HEK293 (cell line): ENCODE measurements around the gene PFAS.

Experiments
- AEBP2 ChIP-seq: fragments of 450-650 bp; formaldehyde crosslinking; IDR thresholded peaks from 2 replicates; pipeline ENCODE4 v1.5.1; 2016; ENCODE audit warnings: missing biosample characterization, missing genetic modification characterization, borderline replicate concordance
- BCL6B ChIP-seq: fragments of 450-650 bp; formaldehyde crosslinking; IDR thresholded peaks from 2 replicates; pipeline ENCODE4 v1.5.1; 2017; ENCODE audit warnings: missing biosample characterization, missing genetic modification characterization
- EGR2 ChIP-seq: fragments of 450-650 bp; formaldehyde crosslinking; IDR thresholded peaks from 2 replicates; pipeline ENCODE4 v1.5.1; 2016; ENCODE audit warnings: low read depth, missing biosample characterization, missing genetic modification characterization
- GFI1B ChIP-seq: fragments of 450-650 bp; formaldehyde crosslinking; IDR thresholded peaks from 2 replicates; pipeline ENCODE4 v1.5.1; 2016; ENCODE audit warnings: missing biosample characterization, missing genetic modification characterization
- GLI2 ChIP-seq: fragments of 450-650 bp; formaldehyde crosslinking; IDR thresholded peaks from 2 replicates; pipeline ENCODE4; 2017; ENCODE audit warnings: missing biosample characterization, missing genetic modification characterization, low read depth, borderline replicate concordance
- KLF9 ChIP-seq: fragments of 450-650 bp; formaldehyde crosslinking; IDR thresholded peaks from 2 replicates; pipeline ENCODE4 v1.5.1; 2016; ENCODE audit warnings: missing biosample characterization, missing genetic modification characterization, low read depth
- RBAK ChIP-seq: fragments of 450-650 bp; formaldehyde crosslinking; IDR thresholded peaks from 2 replicates; pipeline ENCODE4 v1.5.1; 2016; ENCODE audit warnings: missing biosample characterization, missing genetic modification characterization
- SCRT2 ChIP-seq: fragments of 450-650 bp; formaldehyde crosslinking; IDR thresholded peaks from 2 replicates; pipeline ENCODE4 v1.5.1; 2016; ENCODE audit warnings: missing biosample characterization, missing genetic modification characterization
- ZBTB11 ChIP-seq: fragments of 450-650 bp; formaldehyde crosslinking; conservative IDR thresholded peaks from 2 replicates; pipeline ENCODE4 v1.5.1; 2016; ENCODE audit warnings: low read depth, missing biosample characterization, missing genetic modification characterization
- ZBTB20 ChIP-seq: fragments of 450-650 bp; formaldehyde crosslinking; IDR thresholded peaks from 2 replicates; pipeline ENCODE4 v1.5.1; 2016; ENCODE audit warnings: missing biosample characterization, missing genetic modification characterization
- ZBTB44 ChIP-seq: fragments of 450-650 bp; IDR thresholded peaks from 2 replicates; pipeline ENCODE4 v1.5.1; 2018; ENCODE audit warnings: missing biosample characterization, mild to moderate bottlenecking, missing genetic modification characterization
- ZFHX2 ChIP-seq: fragments of 450-650 bp; formaldehyde crosslinking; conservative IDR thresholded peaks from 2 replicates; pipeline ENCODE4 v1.5.1; 2016; ENCODE audit warnings: missing biosample characterization, missing genetic modification characterization
- ZFP37 ChIP-seq: fragments of 450-650 bp; formaldehyde crosslinking; IDR thresholded peaks from 2 replicates; pipeline ENCODE4 v1.5.1; 2016; ENCODE audit warnings: missing biosample characterization, missing genetic modification characterization
- ZNF132 ChIP-seq: fragments of 450-650 bp; formaldehyde crosslinking; IDR thresholded peaks from 2 replicates; pipeline ENCODE4 v1.5.1; 2017; ENCODE audit warnings: missing biosample characterization, missing genetic modification characterization, borderline replicate concordance
- ZNF140 ChIP-seq: fragments of 450-650 bp; formaldehyde crosslinking; IDR thresholded peaks from 2 replicates; pipeline ENCODE4 v1.5.1; 2016; ENCODE audit warnings: missing biosample characterization, missing genetic modification characterization
- ZNF148 ChIP-seq: fragments of 450-650 bp; formaldehyde crosslinking; IDR thresholded peaks from 2 replicates; pipeline ENCODE4 v1.5.0; 2017; ENCODE audit warnings: missing biosample characterization, missing genetic modification characterization, borderline replicate concordance
- ZNF169 ChIP-seq: fragments of 450-650 bp; formaldehyde crosslinking; IDR thresholded peaks from 2 replicates; pipeline ENCODE4 v1.5.1; 2016; ENCODE audit warnings: missing biosample characterization, missing genetic modification characterization
- ZNF19 ChIP-seq: fragments of 450-650 bp; formaldehyde crosslinking; IDR thresholded peaks from 2 replicates; pipeline ENCODE4; 2016; ENCODE audit warnings: missing biosample characterization, missing genetic modification characterization, low read depth
- ZNF2 ChIP-seq: fragments of 450-650 bp; formaldehyde crosslinking; IDR thresholded peaks from 2 replicates; pipeline ENCODE4 v1.5.1; 2016; ENCODE audit warnings: missing biosample characterization, missing genetic modification characterization
- ZNF292 ChIP-seq: fragments of 450-650 bp; formaldehyde crosslinking; IDR thresholded peaks from 2 replicates; pipeline ENCODE4 v1.5.1; 2016; ENCODE audit warnings: low read depth, missing biosample characterization, missing genetic modification characterization, borderline replicate concordance
- ZNF335 ChIP-seq: fragments of 450-650 bp; formaldehyde crosslinking; conservative IDR thresholded peaks from 2 replicates; pipeline ENCODE4 v1.5.1; 2016; ENCODE audit warnings: missing biosample characterization, missing genetic modification characterization
- ZNF416 ChIP-seq: fragments of 450-650 bp; formaldehyde crosslinking; IDR thresholded peaks from 2 replicates; pipeline ENCODE4 v1.5.1; 2016; ENCODE audit warnings: missing biosample characterization, missing genetic modification characterization
- ZNF48 ChIP-seq: fragments of 450-650 bp; formaldehyde crosslinking; IDR thresholded peaks from 2 replicates; pipeline ENCODE4 v1.5.1; 2016; ENCODE audit warnings: missing biosample characterization, missing genetic modification characterization
- ZNF488 ChIP-seq: fragments of 450-650 bp; formaldehyde crosslinking; IDR thresholded peaks from 2 replicates; pipeline ENCODE4 v1.5.1; 2016; ENCODE audit warnings: missing biosample characterization, missing genetic modification characterization
- ZNF510 ChIP-seq: fragments of 450-650 bp; formaldehyde crosslinking; IDR thresholded peaks from 2 replicates; pipeline ENCODE4 v1.5.1; 2018; ENCODE audit warnings: mild to moderate bottlenecking, missing genetic modification characterization, missing biosample characterization; ENCODE audit not compliant: insufficient replicate concordance
- ZNF791 ChIP-seq: fragments of 450-650 bp; formaldehyde crosslinking; IDR thresholded peaks from 2 replicates; pipeline ENCODE4 v1.5.1; 2016; ENCODE audit warnings: missing biosample characterization, missing genetic modification characterization
- ZNF830 ChIP-seq: fragments of 450-650 bp; IDR thresholded peaks from 2 replicates; pipeline ENCODE4 v1.5.0; 2018; ENCODE audit warnings: missing biosample characterization, missing genetic modification characterization, low read depth, mild to moderate bottlenecking, moderate library complexity
- ZXDB ChIP-seq: fragments of 450-650 bp; formaldehyde crosslinking; IDR thresholded peaks from 2 replicates; pipeline ENCODE4 v1.5.1; 2016; ENCODE audit warnings: missing biosample characterization, missing genetic modification characterization

The PFAS gene

GRCh38 chr17:8209907-8210760 lies 39.0 kb upstream of the PFAS start, which contains the start of gene AURKB (continued):
- TF ChIP-seq AEBP2 (tag by site-specific recombination) (no peak), ZNF48 (tag by site-specific recombination) (no peak), ZNF19 (no peak), ZNF148 (no peak), RBAK (no peak), ZNF416 (tag by site-specific recombination) (no peak), ZNF791 (tag by site-specific recombination) (no peak), ZBTB11 (tag by site-specific recombination) (peak; percentile 31; the same call in 1 of the 2 replicates), ZXDB (tag by site-specific recombination) (peak; percentile 59), SCRT2 (tag by site-specific recombination) (no peak), ZNF140 (tag by site-specific recombination) (no peak), KLF9 (peak; percentile 71), ZNF2 (tag by site-specific recombination) (peak; percentile 61; the same call in 1 of the 2 replicates), GFI1B (tag by site-specific recombination) (peak; percentile 48; the same call in 1 of the 2 replicates), ZNF488 (tag by site-specific recombination) (no peak), ZNF292 (tag by site-specific recombination) (no peak), BCL6B (tag by site-specific recombination) (no peak), ZNF169 (tag by site-specific recombination) (no peak), ZNF335 (tag by site-specific recombination) (no peak; the same call in 1 of the 2 replicates), ZNF830 (tag by site-specific recombination) (no peak), ZNF132 (no peak), ZFHX2 (tag by site-specific recombination) (peak; percentile 82), ZNF510 (tag by site-specific recombination) (no peak), EGR2 (tag by site-specific recombination) (peak; percentile 60), ZBTB44 (tag by site-specific recombination) (no peak), GLI2 (no peak), ZFP37 (tag by site-specific recombination) (peak; percentile 68; the same call in 1 of the 2 replicates), ZBTB20 (tag by site-specific recombination) (no peak)
